ENCODE results near the gene ZAP70. TPM values are rescaled to one million over a fixed set of nuclear protein-coding genes. Genes with fewer than 3 reads are reported as not detected.

ZAP70 gene
- not detected in 2 replicates for total RNA-seq (ENCODE audit: low replicate concordance)

DNA sequence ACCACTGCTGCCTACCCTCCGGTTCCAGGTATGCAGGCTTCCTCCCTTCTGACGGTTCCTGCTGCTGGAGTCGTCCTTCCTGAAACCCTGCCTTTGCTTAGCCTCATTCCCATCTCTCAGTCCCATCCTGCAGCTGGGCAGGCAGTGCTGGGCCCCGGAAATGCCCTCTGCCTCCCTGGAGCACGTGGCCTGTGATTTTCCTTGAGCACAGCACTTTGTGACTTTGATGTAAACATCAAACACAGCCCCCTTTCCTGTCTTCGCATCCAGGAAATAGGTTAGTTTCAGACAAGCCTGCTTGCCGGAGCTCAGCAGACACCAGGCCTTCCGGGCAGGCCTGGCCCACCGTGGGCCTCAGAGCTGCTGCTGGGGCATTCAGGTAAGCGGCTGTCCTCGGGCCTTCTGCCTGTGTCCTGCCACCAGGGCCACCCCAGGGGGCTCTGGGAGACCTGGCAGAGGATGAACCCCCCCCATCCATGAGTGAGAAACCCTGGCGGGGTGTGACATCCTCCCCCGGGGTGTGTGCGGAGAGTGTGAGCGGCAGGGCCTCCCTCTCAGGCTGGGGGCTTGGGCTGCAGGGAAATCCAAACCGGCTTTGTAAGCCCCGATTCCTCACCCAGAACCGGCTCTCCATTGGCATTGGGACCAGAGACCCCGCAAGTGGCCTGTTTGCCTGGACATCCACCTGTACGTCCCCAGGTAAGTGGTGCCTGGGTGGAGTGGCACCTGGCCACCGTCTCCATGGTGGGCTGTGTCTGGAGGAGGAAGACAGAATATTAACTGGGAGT, at the start of gene ZAP70:
ZAP70 (plus strand) TSS at position 281 of the 788 bp plus-strand sequence. CDS start 10,461 bp downstream, outside the sequence.

DNA sequence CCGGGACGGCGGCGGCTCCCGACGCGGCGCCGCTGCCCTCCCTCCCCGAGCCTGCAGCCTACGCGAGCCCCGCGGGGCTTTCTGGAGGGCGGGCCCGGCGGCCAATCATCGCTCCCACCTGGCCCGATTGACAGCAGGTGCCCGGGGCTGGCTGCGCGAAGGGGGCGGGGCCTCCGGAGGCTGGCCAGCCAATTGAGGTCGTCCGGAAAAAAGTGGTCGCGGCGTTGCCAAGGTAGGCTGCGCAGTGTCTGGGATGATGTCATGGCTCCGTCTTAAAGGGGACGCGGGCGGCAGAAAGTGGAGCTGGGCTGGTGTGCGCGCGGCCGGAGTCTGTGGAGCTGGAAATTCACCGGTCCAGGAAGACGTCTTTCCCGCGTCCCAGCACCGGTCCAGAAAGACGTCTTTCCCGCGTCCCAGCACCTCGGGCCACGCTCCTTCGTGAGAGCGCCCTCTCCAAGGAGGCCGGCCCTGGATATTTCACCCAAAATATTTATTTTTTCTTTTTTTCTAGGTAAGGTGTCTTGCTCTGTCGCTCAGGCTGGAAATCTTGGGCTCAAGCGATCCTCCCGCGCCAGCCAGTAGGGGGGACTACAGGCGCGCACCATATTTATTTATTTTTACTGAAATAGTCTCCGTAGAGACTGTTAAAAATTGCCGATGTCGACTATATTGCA, 49.3 kb upstream of the ZAP70 start, which contains the start of gene ACTR1B:
ACTR1B (minus strand) TSS at position 83 of the 674 bp plus-strand sequence. CDS start 154 bp downstream, outside the sequence.

GRCh38 chr2:97669448-97669847, 43.9 kb upstream of the ZAP70 start, which contains the start of gene C2orf92:
Gene C2orf92 (plus strand): TSS chr2:97669713. CDS start chr2:97669789, 76 bp downstream.

Other genes with a start within 250 kb of the ZAP70 start
- 14.3 and 17.8 TPM in 2 replicates for gene ANKRD36B, start 123.7 kb upstream of the ZAP70 start, total RNA-seq (ENCODE audit: low replicate concordance)
- gene COX5B, start 67.5 kb upstream of the ZAP70 start, total RNA-seq (ENCODE audit: low replicate concordance) = 208 and 444 TPM in 2 replicates
- gene ACTR1B, start 49.5 kb upstream of the ZAP70 start, total RNA-seq (ENCODE audit: low replicate concordance) = 56.5 and 77.3 TPM in 2 replicates
- 0.23 and 0.75 TPM in 2 replicates for gene C2orf92, start 43.9 kb upstream of the ZAP70 start, total RNA-seq (ENCODE audit: low replicate concordance)

All from smooth muscle cell of the coronary artery (primary cell).